HEK293T (cell line): ENCODE data around the gene RTN3.

ENCODE experiments used
- CTCF ChIA-PET: fragments of 350-600 bp; formaldehyde crosslinking; extraction: SDS; loops from one replicate; lab custom pipeline; 2021; ENCODE audit warnings: antibody characterized with exemption, inconsistent platforms; lab: Yijun Ruan, JAX
- POLR2A ChIA-PET: fragments of 350-600 bp; formaldehyde crosslinking; extraction: SDS; loops from one replicate; lab custom pipeline; 2020; ENCODE audit warnings: antibody characterized with exemption, inconsistent platforms; lab: Yijun Ruan, JAX
- DNase-seq: peaks from one replicate; pipeline ENCODE4 v3.0.0; 2012; ENCODE audit warnings: mixed read lengths; ENCODE audit errors: extremely low spot score
- ARNT ChIP-seq: fragments of 450-650 bp; IDR thresholded peaks from 2 replicates; pipeline ENCODE4 v1.6.1; 2017; ENCODE audit warnings: mild to moderate bottlenecking
- BHLHE40 ChIP-seq: fragments of 450-650 bp; IDR thresholded peaks from 2 replicates; pipeline ENCODE4 v1.6.1; 2016; ENCODE audit warnings: mild to moderate bottlenecking, moderate library complexity, borderline replicate concordance
- CTBP1 ChIP-seq: fragments of 450-650 bp; IDR thresholded peaks from 2 replicates; pipeline ENCODE4 v1.6.1; 2016; ENCODE audit warnings: borderline replicate concordance
- ELF4 ChIP-seq: fragments of 450-650 bp; IDR thresholded peaks from 2 replicates; pipeline ENCODE4 v1.6.1; 2017; ENCODE audit warnings: antibody characterized with exemption
- FOXA1 ChIP-seq: fragments of 450-650 bp; IDR thresholded peaks from 2 replicates; pipeline ENCODE4 v1.6.1; 2016; ENCODE audit warnings: mild to moderate bottlenecking
- FOXK2 ChIP-seq: fragments of 450-650 bp; IDR thresholded peaks from 2 replicates; pipeline ENCODE4 v1.6.1; 2016; ENCODE audit warnings: mild to moderate bottlenecking
- FOXM1 ChIP-seq: fragments of 450-650 bp; IDR thresholded peaks from 2 replicates; pipeline ENCODE4 v1.6.1; 2017; ENCODE audit warnings: mild to moderate bottlenecking, borderline replicate concordance
- HDGF ChIP-seq: fragments of 450-650 bp; IDR thresholded peaks from 2 replicates; pipeline ENCODE4 v1.6.1; 2017; ENCODE audit warnings: antibody characterized with exemption, borderline replicate concordance
- L3MBTL2 ChIP-seq: fragments of 450-650 bp; conservative IDR thresholded peaks from 2 replicates; pipeline ENCODE4 v1.6.1; 2016; ENCODE audit warnings: mild to moderate bottlenecking
- LEF1 ChIP-seq: fragments of 450-650 bp; IDR thresholded peaks from 2 replicates; pipeline ENCODE4 v1.6.1; 2017; ENCODE audit warnings: mild to moderate bottlenecking, borderline replicate concordance
- NFRKB ChIP-seq: fragments of 450-650 bp; IDR thresholded peaks from 2 replicates; pipeline ENCODE4 v1.6.1; 2016; ENCODE audit warnings: mild to moderate bottlenecking, moderate library complexity
- SP1 ChIP-seq: fragments of 450-650 bp; IDR thresholded peaks from 2 replicates; pipeline ENCODE4 v1.6.1; 2017
- SUZ12 ChIP-seq: fragments of 450-650 bp; IDR thresholded peaks from 2 replicates; pipeline ENCODE4 v1.6.1; 2016; ENCODE audit warnings: mild to moderate bottlenecking
- TARDBP ChIP-seq: fragments of 450-650 bp; IDR thresholded peaks from 2 replicates; pipeline ENCODE4 v1.6.1; 2016
- ZNF384 ChIP-seq: fragments of 450-650 bp; IDR thresholded peaks from 2 replicates; pipeline ENCODE4 v1.6.1; 2016
- TF ChIP-seq, protein P1 (sequence below): fragments of 450-650 bp; IDR thresholded peaks from 2 replicates; pipeline ENCODE4 v1.6.1; 2016

Gene RTN3

DNA sequence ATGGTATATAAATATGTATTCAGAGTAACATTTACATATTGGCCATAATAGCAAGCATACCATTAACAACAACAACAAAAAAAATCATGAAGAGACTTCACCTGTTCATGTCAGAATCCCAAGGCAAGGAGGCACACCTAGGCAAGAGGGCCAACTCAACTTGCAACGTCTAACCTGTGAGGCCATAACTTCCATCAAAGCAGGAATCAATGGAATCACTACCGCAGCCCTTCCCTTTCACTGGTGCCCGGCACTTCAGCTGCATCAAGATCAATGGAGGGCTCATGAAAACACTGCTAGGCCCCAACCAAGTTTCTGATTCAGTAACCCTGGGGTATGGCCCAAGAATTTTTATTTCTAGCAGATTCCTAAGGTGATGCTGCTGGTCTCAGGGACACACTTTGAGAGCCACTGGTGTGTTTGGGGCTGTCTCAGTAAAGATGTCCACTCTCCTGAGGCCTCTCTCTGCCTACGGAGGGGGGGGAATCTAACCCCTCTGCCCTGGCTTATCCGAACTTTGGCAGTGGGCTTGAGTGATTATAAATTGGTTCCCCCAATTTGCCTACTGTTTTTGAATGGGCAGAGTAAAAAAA is 79.3 kb downstream of the RTN3 start:
- DNase-seq = no peak
- TF ChIP-seq NFRKB = no peak
- no peak for TF ChIP-seq CTBP1
- CTCF ChIA-PET = interaction anchor here (0.7 to 1.4 kb wide), 2 partner anchors 8 to 118 kb away, joined by 3 read pairs; partner anchors contain the start of gene ZFTA
- POLR2A ChIA-PET = interaction anchor here (0.6 kb wide), 1 partner anchor 11 kb away, joined by 3 read pairs; no protein-coding TSS in a partner anchor

DNA sequence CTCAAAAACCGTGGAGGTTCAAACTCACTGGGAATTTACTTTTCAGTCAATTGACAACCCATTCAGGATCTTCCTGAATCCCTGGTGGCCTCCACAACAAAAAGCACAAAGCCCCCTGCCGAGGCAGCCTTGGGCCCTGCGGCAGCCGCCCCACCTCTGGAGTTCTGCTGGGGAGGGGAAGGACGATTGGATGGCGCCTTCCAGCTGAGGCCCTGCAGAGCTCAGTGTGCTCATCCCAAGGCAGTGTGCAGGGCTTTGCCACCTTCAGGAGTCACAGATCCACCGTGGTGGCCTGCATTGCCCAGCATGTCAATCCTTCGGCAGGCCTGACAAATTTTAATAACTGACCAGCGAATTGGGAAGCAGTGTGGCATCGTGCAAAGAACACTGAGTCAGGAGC is 79.9 kb downstream of the RTN3 start:
- TF ChIP-seq LEF1 (no peak), TARDBP (no peak), NFRKB (no peak), FOXA1 (no peak), HDGF (no peak), L3MBTL2 (no peak), ZNF384 (no peak), SP1 (no peak), SUZ12 (no peak), ELF4 (no peak), BHLHE40 (no peak), CTBP1 (no peak), FOXK2 (no peak), FOXM1 (no peak)
- TF ChIP-seq, protein P1, sequence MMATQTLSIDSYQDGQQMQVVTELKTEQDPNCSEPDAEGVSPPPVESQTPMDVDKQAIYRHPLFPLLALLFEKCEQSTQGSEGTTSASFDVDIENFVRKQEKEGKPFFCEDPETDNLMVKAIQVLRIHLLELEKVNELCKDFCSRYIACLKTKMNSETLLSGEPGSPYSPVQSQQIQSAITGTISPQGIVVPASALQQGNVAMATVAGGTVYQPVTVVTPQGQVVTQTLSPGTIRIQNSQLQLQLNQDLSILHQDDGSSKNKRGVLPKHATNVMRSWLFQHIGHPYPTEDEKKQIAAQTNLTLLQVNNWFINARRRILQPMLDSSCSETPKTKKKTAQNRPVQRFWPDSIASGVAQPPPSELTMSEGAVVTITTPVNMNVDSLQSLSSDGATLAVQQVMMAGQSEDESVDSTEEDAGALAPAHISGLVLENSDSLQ = no peak
- CTCF ChIA-PET = interaction anchor here (1.4 kb wide), 1 partner anchor 8 kb away, joined by 3 read pairs; the partner anchor contains the start of gene ZFTA
- DNase-seq = no peak
- POLR2A ChIA-PET = interaction anchor here (1.0 kb wide), 1 partner anchor 9 kb away, joined by 4 read pairs; no protein-coding TSS in a partner anchor

GRCh38 chr11:63761931-63762653 is 80.8 kb downstream of the RTN3 start:
- ChIA-PET CTCF (no interaction called here), POLR2A (interaction anchor here (0.6 to 1.0 kb wide), 2 partner anchors 9 to 77 kb away, joined by 3 to 4 read pairs; partner anchors contain the start of gene MARK2)
- DNase-seq = no peak
- TF ChIP-seq L3MBTL2 (no peak), FOXK2 (no peak), ZNF384 (no peak), SP1 (no peak), CTBP1 (no peak), SUZ12 (no peak), ARNT (no peak), HDGF (no peak), ELF4 (no peak), BHLHE40 (no peak), FOXM1 (no peak)
- TF ChIP-seq, protein P1 = no peak

GRCh38 chr11:63762654-63763495 is 81.6 kb downstream of the RTN3 start:
- TF ChIP-seq FOXA1 = no peak
- no peak for TF ChIP-seq LEF1
- no peak for TF ChIP-seq SP1
- no peak for TF ChIP-seq BHLHE40
- no peak for TF ChIP-seq CTBP1
- TF ChIP-seq ZNF384 = no peak
- TF ChIP-seq ELF4 = no peak
- no peak for TF ChIP-seq SUZ12
- no peak for TF ChIP-seq TARDBP
- no peak for TF ChIP-seq HDGF
- TF ChIP-seq L3MBTL2 = no peak
- TF ChIP-seq, protein P1 = no peak
- no peak for TF ChIP-seq NFRKB
- TF ChIP-seq ARNT = no peak
- TF ChIP-seq FOXK2 = no peak
- TF ChIP-seq FOXM1 = no peak
- DNase-seq = no peak

GRCh38 chr11:63763496-63764339 is 82.4 kb downstream of the RTN3 start:
- DNase-seq = no peak
- ChIA-PET CTCF (no interaction called here), POLR2A (no interaction called here)
- TF ChIP-seq LEF1 = no peak
- TF ChIP-seq L3MBTL2 = no peak
- TF ChIP-seq ARNT = no peak
- TF ChIP-seq, protein P1 = no peak
- no peak for TF ChIP-seq ZNF384
- TF ChIP-seq SUZ12 = no peak
- TF ChIP-seq FOXA1 = no peak
- TF ChIP-seq ELF4 = no peak
- no peak for TF ChIP-seq NFRKB
- TF ChIP-seq FOXK2 = no peak
- no peak for TF ChIP-seq HDGF
- no peak for TF ChIP-seq CTBP1
- TF ChIP-seq BHLHE40 = no peak
- no peak for TF ChIP-seq TARDBP

More at GRCh38 chr11:63762654-63763495, 81.6 kb downstream of the RTN3 start:
- CTCF ChIA-PET = no interaction called here
- POLR2A ChIA-PET = no interaction called here
